Amygdala (tissue), 56 donors: Measurements from ENCODE around the gene PRR27.
"Not testable (repeated sequence)": the region's sequence is repeated elsewhere in the genome, so short reads cannot be mapped to it uniquely, and the experiment has no call there.

Experiments
- DNase-seq, 56 donors: peaks; one replicate each; lab custom pipeline; 2025; lab: John Stamatoyannopoulos, UW

PRR27 gene

DNA sequence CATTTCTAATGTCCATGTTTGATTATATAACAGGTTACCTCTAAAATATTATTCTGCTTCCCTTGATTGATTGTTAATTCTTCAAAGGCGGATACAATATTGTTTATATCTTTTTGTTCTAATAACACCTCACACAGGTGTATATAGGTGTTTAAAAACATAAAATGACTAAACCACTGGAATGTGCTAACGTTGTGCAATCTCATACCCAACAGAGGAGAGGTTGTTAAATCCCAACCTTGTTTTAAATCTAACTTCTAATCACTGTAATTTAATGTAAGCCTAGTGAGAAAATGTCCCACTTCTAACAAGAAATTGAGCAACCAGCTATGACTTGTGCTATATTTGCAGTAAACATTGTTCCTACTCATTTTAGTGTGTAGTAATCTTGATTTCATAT is 42.8 kb downstream of the PRR27 start:
- no peak for DNase-seq

DNA sequence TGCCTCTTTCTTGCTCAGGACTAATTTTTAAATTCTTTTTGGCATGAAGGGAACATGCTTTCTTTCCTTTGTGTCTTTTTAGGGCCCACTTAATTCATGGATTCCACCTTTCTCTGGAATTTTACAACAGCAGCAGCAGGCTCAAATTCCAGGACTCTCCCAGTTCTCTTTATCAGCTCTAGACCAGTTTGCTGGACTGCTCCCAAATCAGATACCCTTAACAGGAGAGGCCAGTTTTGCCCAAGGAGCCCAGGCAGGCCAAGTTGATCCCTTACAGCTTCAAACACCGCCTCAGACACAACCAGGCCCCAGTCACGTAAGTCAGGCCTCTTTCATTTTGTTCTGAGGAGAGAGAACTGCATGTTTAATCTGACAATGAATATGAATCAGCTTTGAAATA is 43.8 kb downstream of the PRR27 start:
- no peak for DNase-seq

GRCh38 chr4:70203601-70204000 is 49.6 kb downstream of the PRR27 start:
- DNase-seq: no peak

DNA sequence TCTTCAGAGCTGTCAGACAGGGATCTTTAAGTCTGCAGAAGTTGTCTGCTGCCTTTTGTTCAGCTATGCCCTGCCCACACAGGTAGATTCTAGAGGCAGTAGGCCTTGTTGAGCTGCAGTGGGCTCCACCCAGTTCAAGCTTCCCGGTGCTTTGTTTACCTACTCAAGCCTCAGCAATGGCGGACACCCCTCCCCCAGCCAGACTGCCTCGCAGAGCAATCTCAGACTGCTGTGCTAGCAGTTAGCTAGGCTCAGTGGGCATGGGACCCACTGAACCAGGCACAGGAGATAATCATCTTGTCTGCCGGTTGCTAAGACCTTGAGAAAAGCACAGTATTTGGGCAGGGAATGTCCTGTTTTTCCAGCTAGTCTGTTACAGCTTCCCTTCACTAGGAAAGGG is 58.7 kb downstream of the PRR27 start:
- DNase-seq: not testable (repeated sequence)
